ENCODE measurements around the gene ARRDC5. TPM values are rescaled to one million over a fixed set of nuclear protein-coding genes. Genes with fewer than 3 reads are reported as not detected.

The ARRDC5 gene
- polyA plus RNA-seq, 1 donor from 2014 or later: not detected

DNA sequence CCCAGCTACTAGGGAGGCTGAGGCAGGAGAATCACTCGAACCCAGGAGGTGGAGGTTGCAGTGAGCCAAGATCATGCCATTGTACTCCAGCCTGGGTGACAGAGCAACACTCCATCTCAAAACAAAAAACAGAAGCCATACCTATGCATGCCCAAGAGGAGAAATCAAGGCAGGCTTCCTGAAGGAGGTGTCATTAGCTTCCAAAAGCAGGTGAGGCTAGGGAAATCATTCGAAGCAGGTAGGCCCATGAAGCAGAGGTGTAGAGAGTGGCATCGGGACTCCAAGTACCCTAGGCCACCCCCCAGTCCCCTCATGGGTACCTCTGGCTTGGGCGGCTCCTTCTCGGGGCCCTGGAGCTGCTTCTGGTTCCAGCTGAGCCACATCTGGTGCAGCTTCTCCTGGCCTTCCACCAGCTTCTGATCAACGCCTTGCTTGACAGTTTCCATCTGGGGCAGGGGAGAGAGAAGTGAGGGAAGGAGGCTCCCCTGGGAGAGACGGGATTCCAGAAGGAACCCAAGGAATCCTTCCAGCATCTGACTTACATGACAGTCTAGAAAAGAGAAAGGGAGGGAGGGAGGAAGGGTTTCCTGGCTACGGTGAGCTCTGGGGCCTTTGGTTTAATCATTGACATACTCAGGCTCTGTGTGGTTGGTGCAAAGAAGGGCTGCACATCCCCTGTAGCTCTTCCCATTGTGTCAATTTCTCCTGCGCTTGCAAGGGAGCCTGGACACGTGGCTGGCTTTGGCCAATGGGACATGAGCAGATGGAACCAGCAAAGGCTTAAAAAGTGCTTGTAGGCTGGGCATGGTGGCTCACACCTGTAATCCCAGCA, 58.1 kb downstream of the ARRDC5 start:
- Histone ChIP-seq H3K79me2 (replicated peaks; ENCODE audit: insufficient read depth, low read length) (no peaks in the 10 kb centered on the region), H2AFZ (ENCODE audit: low read depth, low read length) (no peak overlapping the region), H3K9me3 (ENCODE audit: low read length) (no peaks in the 10 kb centered on the region), H3K4me2 (ENCODE audit: low read length) (no peak overlapping the region), H3K4me3 (ENCODE audit: low read length) (no peak overlapping the region), H4K20me1 (ENCODE audit: insufficient read depth) (no peaks in the 10 kb centered on the region), H3F3A (ENCODE audit: insufficient read depth, low read length, poor library complexity, severe bottlenecking) (no peaks in the 10 kb centered on the region), H3K9me2 (ENCODE audit: insufficient read depth, low read length) (no peaks in the 10 kb centered on the region), H3K27me3 (ENCODE audit: insufficient read depth, low read depth, low read length) (no peaks in the 10 kb centered on the region), H3K36me3 (ENCODE audit: insufficient read depth, low read length) (no peaks in the 10 kb centered on the region), H3K9ac (ENCODE audit: low read length) (no peak overlapping the region), H3K27ac (ENCODE audit: low read length) (no peak overlapping the region)
- TF ChIP-seq EP300 (conservative IDR thresholded peaks at IDR 0.05; ENCODE audit: poor library complexity, severe bottlenecking) (no peak), TAF1 (IDR thresholded peaks at IDR 0.05; ENCODE audit: low read depth) (no peak), CTCF (IDR thresholded peaks at IDR 0.05; ENCODE audit: poor library complexity, severe bottlenecking) (no peak), EZH2 (IDR thresholded peaks at IDR 0.05; ENCODE audit: borderline replicate concordance, insufficient read depth, low read length, poor library complexity, severe bottlenecking) (no peak), MXI1 (conservative IDR thresholded peaks at IDR 0.05; ENCODE audit: poor library complexity, severe bottlenecking) (no peak), POLR2AphosphoS5 (IDR thresholded peaks at IDR 0.05) (no peak), SMC3 (conservative IDR thresholded peaks at IDR 0.05; ENCODE audit: poor library complexity) (no peak), RAD21 (conservative IDR thresholded peaks at IDR 0.05) (no peak)
- TF ChIP-seq, protein P1, sequence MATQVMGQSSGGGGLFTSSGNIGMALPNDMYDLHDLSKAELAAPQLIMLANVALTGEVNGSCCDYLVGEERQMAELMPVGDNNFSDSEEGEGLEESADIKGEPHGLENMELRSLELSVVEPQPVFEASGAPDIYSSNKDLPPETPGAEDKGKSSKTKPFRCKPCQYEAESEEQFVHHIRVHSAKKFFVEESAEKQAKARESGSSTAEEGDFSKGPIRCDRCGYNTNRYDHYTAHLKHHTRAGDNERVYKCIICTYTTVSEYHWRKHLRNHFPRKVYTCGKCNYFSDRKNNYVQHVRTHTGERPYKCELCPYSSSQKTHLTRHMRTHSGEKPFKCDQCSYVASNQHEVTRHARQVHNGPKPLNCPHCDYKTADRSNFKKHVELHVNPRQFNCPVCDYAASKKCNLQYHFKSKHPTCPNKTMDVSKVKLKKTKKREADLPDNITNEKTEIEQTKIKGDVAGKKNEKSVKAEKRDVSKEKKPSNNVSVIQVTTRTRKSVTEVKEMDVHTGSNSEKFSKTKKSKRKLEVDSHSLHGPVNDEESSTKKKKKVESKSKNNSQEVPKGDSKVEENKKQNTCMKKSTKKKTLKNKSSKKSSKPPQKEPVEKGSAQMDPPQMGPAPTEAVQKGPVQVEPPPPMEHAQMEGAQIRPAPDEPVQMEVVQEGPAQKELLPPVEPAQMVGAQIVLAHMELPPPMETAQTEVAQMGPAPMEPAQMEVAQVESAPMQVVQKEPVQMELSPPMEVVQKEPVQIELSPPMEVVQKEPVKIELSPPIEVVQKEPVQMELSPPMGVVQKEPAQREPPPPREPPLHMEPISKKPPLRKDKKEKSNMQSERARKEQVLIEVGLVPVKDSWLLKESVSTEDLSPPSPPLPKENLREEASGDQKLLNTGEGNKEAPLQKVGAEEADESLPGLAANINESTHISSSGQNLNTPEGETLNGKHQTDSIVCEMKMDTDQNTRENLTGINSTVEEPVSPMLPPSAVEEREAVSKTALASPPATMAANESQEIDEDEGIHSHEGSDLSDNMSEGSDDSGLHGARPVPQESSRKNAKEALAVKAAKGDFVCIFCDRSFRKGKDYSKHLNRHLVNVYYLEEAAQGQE (IDR thresholded peaks at IDR 0.05; ENCODE audit: borderline replicate concordance): no peak

DNA sequence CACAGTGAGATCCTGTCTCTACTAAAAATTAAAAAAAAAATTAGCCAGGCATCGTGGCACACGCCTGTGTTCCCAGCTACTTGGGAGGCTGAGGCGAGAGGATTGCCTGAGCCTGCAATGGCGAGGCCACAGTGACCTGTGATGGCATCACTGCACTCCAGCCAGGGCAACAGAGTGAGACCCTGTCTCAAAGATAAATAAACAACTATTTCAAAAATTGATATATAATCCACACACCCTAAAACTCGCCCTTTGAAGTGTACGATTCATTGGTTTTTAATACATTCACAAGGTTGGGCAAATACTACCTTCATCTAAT, 59.1 kb downstream of the ARRDC5 start:
- H3K4me3 ChIP-seq (ENCODE audit: low read length): no peak overlapping the region
- no peak overlapping the region for H3K4me2 ChIP-seq (ENCODE audit: low read length)
- H3K27me3 ChIP-seq (ENCODE audit: insufficient read depth, low read depth, low read length): no peaks in the 10 kb centered on the region
- H3K9me3 ChIP-seq (ENCODE audit: low read length): no peaks in the 10 kb centered on the region
- no peak overlapping the region for H2AFZ ChIP-seq (ENCODE audit: low read depth, low read length)
- no peaks in the 10 kb centered on the region for H3F3A ChIP-seq (ENCODE audit: insufficient read depth, low read length, poor library complexity, severe bottlenecking)
- no peak overlapping the region for H3K27ac ChIP-seq (ENCODE audit: low read length)
- TF ChIP-seq CTCF (IDR thresholded peaks at IDR 0.05; ENCODE audit: poor library complexity, severe bottlenecking) (no peak), SMC3 (conservative IDR thresholded peaks at IDR 0.05; ENCODE audit: poor library complexity) (no peak), TAF1 (IDR thresholded peaks at IDR 0.05; ENCODE audit: low read depth) (no peak), EZH2 (IDR thresholded peaks at IDR 0.05; ENCODE audit: borderline replicate concordance, insufficient read depth, low read length, poor library complexity, severe bottlenecking) (no peak), POLR2AphosphoS5 (IDR thresholded peaks at IDR 0.05) (no peak), EP300 (conservative IDR thresholded peaks at IDR 0.05; ENCODE audit: poor library complexity, severe bottlenecking) (no peak), RAD21 (conservative IDR thresholded peaks at IDR 0.05) (no peak), MXI1 (conservative IDR thresholded peaks at IDR 0.05; ENCODE audit: poor library complexity, severe bottlenecking) (no peak)
- TF ChIP-seq, protein P1 (IDR thresholded peaks at IDR 0.05; ENCODE audit: borderline replicate concordance): no peak
- no peaks in the 10 kb centered on the region for H3K79me2 ChIP-seq (replicated peaks; ENCODE audit: insufficient read depth, low read length)
- H3K36me3 ChIP-seq (ENCODE audit: insufficient read depth, low read length): no peaks in the 10 kb centered on the region
- H4K20me1 ChIP-seq (ENCODE audit: insufficient read depth): no peaks in the 10 kb centered on the region
- no peak overlapping the region for H3K9ac ChIP-seq (ENCODE audit: low read length)
- H3K9me2 ChIP-seq (ENCODE audit: insufficient read depth, low read length): no peaks in the 10 kb centered on the region
